Stimulated activated CD4-positive, alpha-beta T cell treated with anti-CD3 and anti-CD28 coated beads, Interleukin-15, amount 100 ng/mL, for 1 hour (primary cell): Measurements from ENCODE around the gene UBE2E2.

Source experiments
- DNase-seq, 2 donors: peaks; one replicate each; pipeline ENCODE4 v3.0.0-alpha.2; 2020; ENCODE audit warnings: low read depth in 1 of 2, low spot score in 1 of 2

The UBE2E2 gene

GRCh38 chr3:23192816-23193215, 10.3 kb upstream of the UBE2E2 start:
- DNase-seq, result no peak

- no peak for DNase-seq
Measured at GRCh38 chr3:23193831-23194230, 9.3 kb upstream of the UBE2E2 start.

GRCh38 chr3:23198801-23199200, 4.3 kb upstream of the UBE2E2 start:
- DNase-seq, result no peak

GRCh38 chr3:23199649-23200048, 3.5 kb upstream of the UBE2E2 start:
- no peak for DNase-seq

- no peak for DNase-seq
Measured at GRCh38 chr3:23201154-23201838, 1.8 kb upstream of the UBE2E2 start.

- peak; percentile 1 to 2 for DNase-seq
Measured at GRCh38 chr3:23202203-23202920, 765 bp upstream of the UBE2E2 start.

GRCh38 chr3:23203708-23204330, 692 bp downstream of the UBE2E2 start:
- DNase-seq, result no peak

- DNase-seq, result no peak
Measured at GRCh38 chr3:23206366-23206765, 3.2 kb downstream of the UBE2E2 start.

GRCh38 chr3:23209103-23209502, 6.0 kb downstream of the UBE2E2 start:
- DNase-seq, result no peak

- DNase-seq, result no peak
Measured at GRCh38 chr3:23209747-23210487, 6.8 kb downstream of the UBE2E2 start.

- no peak for DNase-seq
Measured at GRCh38 chr3:23213813-23214212, 10.7 kb downstream of the UBE2E2 start.

GRCh38 chr3:23217872-23218554, 14.9 kb downstream of the UBE2E2 start:
- DNase-seq, result no peak

- DNase-seq, result no peak
Measured at GRCh38 chr3:23219117-23219516, 16.0 kb downstream of the UBE2E2 start.

- DNase-seq, result no peak
Measured at GRCh38 chr3:23219552-23219951, 16.4 kb downstream of the UBE2E2 start.

GRCh38 chr3:23221136-23221535, 18.0 kb downstream of the UBE2E2 start:
- no peak for DNase-seq

GRCh38 chr3:23232016-23232415, 28.9 kb downstream of the UBE2E2 start:
- DNase-seq, result no peak

GRCh38 chr3:23232854-23233253, 29.7 kb downstream of the UBE2E2 start:
- no peak for DNase-seq

- no peak for DNase-seq
Measured at GRCh38 chr3:23235264-23235663, 32.1 kb downstream of the UBE2E2 start.

- DNase-seq, result no peak
Measured at GRCh38 chr3:23236890-23237289, 33.8 kb downstream of the UBE2E2 start.

- no peak for DNase-seq
Measured at GRCh38 chr3:23238156-23238555, 35.0 kb downstream of the UBE2E2 start.

- DNase-seq, result no peak
Measured at GRCh38 chr3:23238578-23238977, 35.5 kb downstream of the UBE2E2 start.
